Measurements from ENCODE around the gene MNT. TPM values are rescaled to one million over a fixed set of nuclear protein-coding genes. Genes with fewer than 3 reads are reported as not detected.

The MNT gene
- total RNA-seq, 6 donors from 2014 or later, result 14.9 to 68.1 (median 38.6) TPM

DNA sequence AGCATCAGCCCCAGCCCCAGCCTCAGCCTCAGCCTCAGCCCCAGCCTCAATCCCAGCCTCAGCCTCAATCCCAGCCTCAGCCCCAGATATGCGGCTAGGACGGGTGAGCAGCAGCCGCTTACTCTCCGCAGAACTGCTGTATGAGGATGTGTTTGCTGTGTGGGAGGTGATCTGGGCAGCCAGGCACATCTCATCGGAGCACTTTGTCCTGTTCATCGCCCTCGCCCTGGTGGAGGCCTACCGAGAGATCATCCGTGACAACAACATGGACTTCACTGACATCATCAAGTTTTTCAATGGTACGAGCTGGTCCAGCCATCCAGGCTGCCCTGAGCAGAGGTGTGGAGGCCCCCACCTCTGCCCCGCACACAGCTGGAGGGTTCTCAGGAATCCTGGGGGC, 22.0 kb downstream of the MNT start:
- DNase-seq, result peak in 1 of 2 donors; percentile 40
- no peak for ATAC-seq (ENCODE audit: low FRiP score in 2 of 2)
- TF ChIP-seq POLR2A (IDR thresholded peaks at IDR 0.05) (no peak), POLR2AphosphoS5 (IDR thresholded peaks at IDR 0.05) (no peak), EP300 (IDR thresholded peaks at IDR 0.05) (no peak)
- TF ChIP-seq, protein P1, sequence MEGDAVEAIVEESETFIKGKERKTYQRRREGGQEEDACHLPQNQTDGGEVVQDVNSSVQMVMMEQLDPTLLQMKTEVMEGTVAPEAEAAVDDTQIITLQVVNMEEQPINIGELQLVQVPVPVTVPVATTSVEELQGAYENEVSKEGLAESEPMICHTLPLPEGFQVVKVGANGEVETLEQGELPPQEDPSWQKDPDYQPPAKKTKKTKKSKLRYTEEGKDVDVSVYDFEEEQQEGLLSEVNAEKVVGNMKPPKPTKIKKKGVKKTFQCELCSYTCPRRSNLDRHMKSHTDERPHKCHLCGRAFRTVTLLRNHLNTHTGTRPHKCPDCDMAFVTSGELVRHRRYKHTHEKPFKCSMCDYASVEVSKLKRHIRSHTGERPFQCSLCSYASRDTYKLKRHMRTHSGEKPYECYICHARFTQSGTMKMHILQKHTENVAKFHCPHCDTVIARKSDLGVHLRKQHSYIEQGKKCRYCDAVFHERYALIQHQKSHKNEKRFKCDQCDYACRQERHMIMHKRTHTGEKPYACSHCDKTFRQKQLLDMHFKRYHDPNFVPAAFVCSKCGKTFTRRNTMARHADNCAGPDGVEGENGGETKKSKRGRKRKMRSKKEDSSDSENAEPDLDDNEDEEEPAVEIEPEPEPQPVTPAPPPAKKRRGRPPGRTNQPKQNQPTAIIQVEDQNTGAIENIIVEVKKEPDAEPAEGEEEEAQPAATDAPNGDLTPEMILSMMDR (IDR thresholded peaks at IDR 0.05), result no peak
- WGBS, 2 donors, result 88 to 94% methylated on average over 6 to 11 of the region's 11 CpGs
- no peaks in the 10 kb centered on the region for H3K9me3 ChIP-seq
- H3K27ac ChIP-seq, result no peak overlapping the region
- peaks cover 4 to 70% (median 45%) of the 10 kb centered on the region in 4 donors for H3K36me3 ChIP-seq
- H3K4me3 ChIP-seq, result no peak overlapping the region
- H3K27me3 ChIP-seq, result no peaks in the 10 kb centered on the region
- H3K4me1 ChIP-seq, result peaks cover 0 to 20% (median 12%) of the 10 kb centered on the region in 4 donors

DNA sequence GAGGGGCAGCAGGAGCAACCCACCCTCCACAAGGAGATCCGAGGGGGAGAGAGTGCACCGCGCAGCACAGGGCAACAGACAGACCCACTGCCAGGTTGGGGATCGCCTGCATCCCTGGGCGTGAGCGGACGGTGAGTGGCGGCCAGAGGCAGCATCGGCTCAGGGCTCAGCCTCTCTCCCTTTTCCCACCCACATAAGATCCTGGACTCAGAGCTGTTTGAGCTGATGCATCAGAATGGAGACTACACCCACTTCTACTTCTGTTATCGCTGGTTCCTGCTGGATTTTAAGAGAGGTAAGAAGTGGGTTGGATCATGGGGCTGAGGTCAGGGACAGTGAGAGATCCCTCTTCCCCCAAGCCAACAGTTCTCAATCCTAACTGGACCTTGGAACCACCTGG, 23.2 kb downstream of the MNT start:
- TF ChIP-seq POLR2AphosphoS5 (IDR thresholded peaks at IDR 0.05) (no peak), POLR2A (IDR thresholded peaks at IDR 0.05) (no peak), EP300 (IDR thresholded peaks at IDR 0.05) (no peak)
- TF ChIP-seq, protein P1 (IDR thresholded peaks at IDR 0.05), result no peak
- no peak overlapping the region for H3K27ac ChIP-seq
- no peaks in the 10 kb centered on the region for H3K9me3 ChIP-seq
- H3K36me3 ChIP-seq, result peaks cover 4 to 82% (median 53%) of the 10 kb centered on the region in 4 donors
- no peak for ATAC-seq (ENCODE audit: low FRiP score in 2 of 2)
- H3K27me3 ChIP-seq, result no peaks in the 10 kb centered on the region
- H3K4me3 ChIP-seq, result no peak overlapping the region
- WGBS, 2 donors, result 96 to 98% methylated on average over 9 to 10 of the region's 10 CpGs
- H3K4me1 ChIP-seq, result peaks cover 0 to 18% (median 8%) of the 10 kb centered on the region in 4 donors
- DNase-seq, result peak in 1 of 2 donors; percentile 58

DNA sequence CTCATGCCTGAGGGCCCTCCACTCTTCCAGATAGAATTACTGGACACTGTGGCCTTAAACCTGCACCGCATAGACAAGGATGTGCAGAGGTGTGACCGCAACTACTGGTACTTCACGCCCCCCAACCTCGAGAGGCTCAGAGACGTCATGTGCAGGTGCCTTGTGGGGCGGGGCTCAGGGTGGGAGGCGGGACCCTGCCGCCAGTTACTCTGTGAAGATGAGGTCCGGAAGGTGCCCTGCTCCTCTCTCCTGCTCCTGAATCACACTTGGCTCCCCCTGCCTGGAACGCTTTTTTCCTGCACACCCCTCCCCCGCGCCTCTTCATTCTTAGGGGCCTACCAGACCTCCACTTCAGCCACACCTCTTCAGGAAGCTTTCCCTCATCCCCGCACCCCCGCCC, 24.8 kb downstream of the MNT start:
- H3K9me3 ChIP-seq, result no peaks in the 10 kb centered on the region
- 91 to 96% methylated on average over 9 to 14 of the region's 14 CpGs for WGBS, 2 donors
- no peak overlapping the region for H3K27ac ChIP-seq
- no peaks in the 10 kb centered on the region for H3K27me3 ChIP-seq
- H3K4me1 ChIP-seq, result peaks cover 0 to 9% (median 3%) of the 10 kb centered on the region in 4 donors
- ATAC-seq (ENCODE audit: low FRiP score in 2 of 2) (no peak), DNase-seq (peak in 1 of 2 donors; percentile 53)
- TF ChIP-seq POLR2A (IDR thresholded peaks at IDR 0.05) (no peak), POLR2AphosphoS5 (IDR thresholded peaks at IDR 0.05) (no peak), EP300 (IDR thresholded peaks at IDR 0.05) (no peak)
- TF ChIP-seq, protein P1 (IDR thresholded peaks at IDR 0.05), result no peak
- H3K4me3 ChIP-seq, result no peak overlapping the region
- H3K36me3 ChIP-seq, result peaks cover 4 to 96% (median 62%) of the 10 kb centered on the region in 4 donors

DNA sequence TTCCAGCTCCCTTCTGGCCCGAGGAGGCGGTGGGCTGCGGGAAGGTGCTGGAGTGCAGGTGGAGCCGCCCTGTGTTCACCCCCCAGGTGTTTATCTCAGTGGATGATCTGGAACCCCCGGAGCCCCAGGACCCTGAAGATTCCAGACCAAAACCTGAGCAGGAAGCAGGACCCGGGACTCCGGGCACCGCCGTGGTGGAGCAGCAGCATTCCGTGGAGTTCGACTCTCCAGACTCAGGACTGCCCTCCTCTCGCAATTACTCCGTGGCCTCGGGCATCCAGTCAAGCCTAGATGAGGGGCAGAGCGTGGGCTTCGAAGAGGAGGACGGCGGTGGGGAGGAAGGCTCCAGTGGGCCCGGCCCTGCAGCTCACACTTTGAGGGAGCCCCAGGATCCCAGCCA, 25.5 kb downstream of the MNT start:
- no peak for ATAC-seq (ENCODE audit: low FRiP score in 2 of 2)
- no peaks in the 10 kb centered on the region for H3K27me3 ChIP-seq
- TF ChIP-seq, protein P1 (IDR thresholded peaks at IDR 0.05), result no peak
- H3K4me1 ChIP-seq, result peaks cover 0 to 2% (median under 1%) of the 10 kb centered on the region in 4 donors
- H3K27ac ChIP-seq, result no peak overlapping the region
- H3K36me3 ChIP-seq, result peaks cover 4 to 90% (median 61%) of the 10 kb centered on the region in 4 donors
- peak in 1 of 2 donors; percentile 81 for DNase-seq
- H3K9me3 ChIP-seq, result no peaks in the 10 kb centered on the region
- WGBS, 2 donors, result 93% methylated on average over 11 to 19 of the region's 19 CpGs
- H3K4me3 ChIP-seq, result no peak overlapping the region

DNA sequence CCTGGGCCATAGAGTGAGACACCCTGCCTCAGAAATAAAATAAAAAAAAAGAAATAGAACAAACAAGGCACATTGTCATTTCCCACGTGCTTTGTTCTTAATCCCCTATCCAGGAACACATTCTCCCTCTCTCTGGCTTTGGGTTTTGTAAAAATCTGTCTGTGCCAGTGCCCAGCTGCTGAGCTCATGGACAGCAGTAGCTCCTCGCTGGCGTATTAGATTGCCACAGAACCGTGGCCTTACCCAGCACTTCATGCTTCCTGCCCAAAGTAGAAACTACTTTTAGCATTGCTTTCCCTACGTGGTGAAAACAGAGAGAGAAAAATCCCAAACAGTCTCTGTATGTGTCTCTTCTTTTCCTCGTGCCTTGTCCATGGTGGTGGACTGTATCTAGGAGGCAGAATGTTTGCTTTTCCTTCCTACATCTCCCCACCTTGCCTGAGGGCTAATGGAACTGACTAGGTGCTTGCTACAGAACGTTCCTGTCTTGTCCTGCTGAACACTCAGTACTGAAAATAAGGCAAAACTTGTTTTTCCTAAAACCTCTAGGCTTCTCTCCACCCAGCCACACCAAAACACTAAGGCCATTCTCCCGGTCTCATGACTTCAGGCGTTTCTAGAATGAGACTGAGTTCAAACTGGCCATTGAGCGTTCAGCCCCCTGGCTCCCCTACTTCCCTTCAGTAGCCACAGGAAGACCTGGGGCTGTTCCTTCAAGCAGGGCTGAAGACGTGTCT, 26.1 kb downstream of the MNT start:
- TF ChIP-seq, protein P1 (IDR thresholded peaks at IDR 0.05), result no peak
- no peak for TF ChIP-seq POLR2AphosphoS5 (IDR thresholded peaks at IDR 0.05)
- TF ChIP-seq EP300 (IDR thresholded peaks at IDR 0.05), result no peak
- no peak for TF ChIP-seq POLR2A (IDR thresholded peaks at IDR 0.05)
- H3K27me3 ChIP-seq, result no peaks in the 10 kb centered on the region
- peaks cover 4 to 83% (median 57%) of the 10 kb centered on the region in 4 donors for H3K36me3 ChIP-seq
- H3K27ac ChIP-seq, result no peak overlapping the region
- 85 to 89% methylated on average over 10 to 11 of the region's 11 CpGs for WGBS, 2 donors
- no peaks in the 10 kb centered on the region for H3K9me3 ChIP-seq
- H3K4me3 ChIP-seq, result no peak overlapping the region
- no peaks in the 10 kb centered on the region for H3K4me1 ChIP-seq
- ATAC-seq (ENCODE audit: low FRiP score in 2 of 2) (no peak), DNase-seq (no peak)
